Hepatocyte (in vitro differentiated cells): Measurements from ENCODE around the gene BCAS4.

ENCODE experiments used
- EZH2phosphoT487 ChIP-seq: fragments of 200-600 bp; sonication (generic); IDR thresholded peaks from one replicate; pipeline ENCODE4 v1.6.1; 2018; ENCODE audit warnings: antibody characterized with exemption, mild to moderate bottlenecking, low read depth, moderate library complexity; ENCODE audit not compliant: unreplicated experiment, severe bottlenecking
- TF ChIP-seq, protein P1 (sequence below): fragments of 200-600 bp; sonication (generic); IDR thresholded peaks from 2 replicates; pipeline ENCODE4 v1.5.1; 2016; ENCODE audit warnings: antibody characterized with exemption, mild to moderate bottlenecking; ENCODE audit not compliant: poor library complexity

DNA sequence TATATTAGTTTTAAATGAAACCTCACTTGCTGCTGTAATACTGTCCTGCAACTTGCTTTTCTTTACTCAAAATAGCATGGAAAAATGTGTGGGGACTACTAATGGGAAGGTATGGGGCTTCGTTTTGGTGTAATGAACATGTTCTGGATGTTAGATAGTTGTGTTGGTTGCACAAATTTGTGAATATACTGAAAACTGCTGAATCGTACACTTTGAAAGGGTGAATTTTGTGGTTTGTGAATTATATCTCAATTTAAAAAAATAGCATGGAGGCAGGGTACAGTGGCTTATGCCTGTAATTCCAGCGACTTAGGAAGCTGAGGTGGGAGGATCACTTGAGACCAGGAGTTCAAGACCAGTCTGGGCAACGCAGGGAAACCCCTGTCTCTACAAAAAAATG lies 2.3 kb downstream of the BCAS4 start:
- TF ChIP-seq, protein P1, sequence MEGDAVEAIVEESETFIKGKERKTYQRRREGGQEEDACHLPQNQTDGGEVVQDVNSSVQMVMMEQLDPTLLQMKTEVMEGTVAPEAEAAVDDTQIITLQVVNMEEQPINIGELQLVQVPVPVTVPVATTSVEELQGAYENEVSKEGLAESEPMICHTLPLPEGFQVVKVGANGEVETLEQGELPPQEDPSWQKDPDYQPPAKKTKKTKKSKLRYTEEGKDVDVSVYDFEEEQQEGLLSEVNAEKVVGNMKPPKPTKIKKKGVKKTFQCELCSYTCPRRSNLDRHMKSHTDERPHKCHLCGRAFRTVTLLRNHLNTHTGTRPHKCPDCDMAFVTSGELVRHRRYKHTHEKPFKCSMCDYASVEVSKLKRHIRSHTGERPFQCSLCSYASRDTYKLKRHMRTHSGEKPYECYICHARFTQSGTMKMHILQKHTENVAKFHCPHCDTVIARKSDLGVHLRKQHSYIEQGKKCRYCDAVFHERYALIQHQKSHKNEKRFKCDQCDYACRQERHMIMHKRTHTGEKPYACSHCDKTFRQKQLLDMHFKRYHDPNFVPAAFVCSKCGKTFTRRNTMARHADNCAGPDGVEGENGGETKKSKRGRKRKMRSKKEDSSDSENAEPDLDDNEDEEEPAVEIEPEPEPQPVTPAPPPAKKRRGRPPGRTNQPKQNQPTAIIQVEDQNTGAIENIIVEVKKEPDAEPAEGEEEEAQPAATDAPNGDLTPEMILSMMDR = no peak
- no peak for TF ChIP-seq EZH2phosphoT487
